ENCODE results near the gene NOSIP.

Gene NOSIP

DNA sequence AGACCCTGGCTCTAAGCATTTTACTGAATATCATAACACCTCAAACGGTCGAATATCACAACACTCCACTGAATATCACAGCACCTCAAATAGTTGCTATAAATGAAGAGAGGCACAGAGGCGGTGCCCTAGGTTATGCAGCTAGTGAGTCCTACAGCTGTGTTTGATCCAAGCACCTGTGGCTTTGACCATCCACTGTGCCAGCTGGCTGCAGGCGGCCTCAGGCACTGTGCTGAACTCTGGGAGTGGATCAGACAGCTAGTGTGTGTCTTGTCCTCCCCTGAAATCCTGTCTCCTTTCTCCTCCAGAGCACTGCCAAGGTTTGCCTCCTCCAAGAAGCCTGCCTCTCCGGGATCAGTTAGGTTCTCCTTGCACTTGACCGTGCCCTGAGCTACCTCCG lies 7.3 kb downstream of the NOSIP start:
- no peak for DNase-seq (ENCODE audit: low read depth, low spot score)

DNA sequence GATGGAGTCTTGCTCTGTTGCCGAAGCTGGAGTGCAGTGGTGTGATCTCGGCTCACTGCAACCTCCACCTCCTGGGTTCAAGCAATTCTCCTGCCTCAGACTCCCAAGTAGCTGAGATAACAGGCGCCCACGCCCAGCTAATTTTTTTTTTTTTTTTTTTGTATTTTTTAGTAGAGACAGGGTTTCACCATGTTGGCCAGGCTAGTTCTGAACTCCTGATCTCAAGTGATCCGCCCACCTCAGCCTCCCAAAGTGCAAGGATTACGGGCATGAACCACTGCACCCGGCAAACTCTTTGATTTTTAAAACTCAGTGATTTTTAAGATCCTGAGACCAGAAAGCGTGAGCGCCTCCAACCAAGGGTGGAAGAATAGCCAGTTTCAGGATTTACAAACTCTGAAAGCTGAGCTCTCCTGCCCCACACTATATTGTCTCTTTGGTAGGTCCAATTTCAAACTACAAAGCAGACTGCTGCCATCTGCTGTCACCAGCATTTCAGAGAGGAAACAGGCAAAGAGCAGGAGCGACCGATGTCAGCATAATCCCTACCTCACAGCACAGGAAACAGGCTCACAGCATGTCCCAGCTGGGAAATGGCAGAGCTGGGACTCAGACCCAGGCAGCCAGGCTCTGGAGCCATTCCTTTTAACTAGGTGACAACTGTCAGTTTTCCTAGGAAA lies 9.2 kb downstream of the NOSIP start:
- DNase-seq (ENCODE audit: low read depth, low spot score): no peak

DNA sequence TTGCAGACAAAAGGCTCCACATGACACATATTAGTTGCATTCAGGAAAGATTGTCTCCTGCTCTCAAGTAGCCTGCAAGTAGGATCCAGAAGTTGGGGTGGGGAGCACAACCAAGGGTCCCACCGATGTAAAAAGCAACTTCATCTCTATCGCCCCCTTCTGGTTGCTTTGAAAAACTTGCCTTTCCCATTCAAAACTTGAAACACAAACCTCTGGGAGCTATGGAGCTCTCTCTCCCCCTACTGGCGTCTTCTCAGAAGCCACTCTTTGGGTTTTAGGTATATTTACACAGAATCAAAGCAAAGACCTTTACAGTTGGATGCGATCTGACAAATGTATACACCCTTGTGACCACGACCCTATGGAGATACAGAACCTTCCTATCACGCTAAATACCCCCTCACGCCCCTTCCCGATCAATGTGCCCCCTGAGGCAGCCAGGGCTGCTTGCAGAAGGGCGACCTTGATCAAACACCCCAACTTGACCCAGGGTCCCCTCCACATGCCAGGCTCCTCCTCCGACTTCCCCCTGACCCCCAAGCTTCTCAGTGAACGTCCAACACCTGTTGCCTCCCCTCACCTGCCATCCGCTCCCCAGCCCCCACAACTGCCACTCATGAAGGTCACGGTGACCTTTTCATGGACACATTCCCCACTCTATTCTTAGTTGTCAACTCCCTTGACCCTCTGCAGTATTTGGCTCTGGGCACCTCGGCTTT lies 10.1 kb downstream of the NOSIP start:
- no peak for DNase-seq (ENCODE audit: low read depth, low spot score)

DNA sequence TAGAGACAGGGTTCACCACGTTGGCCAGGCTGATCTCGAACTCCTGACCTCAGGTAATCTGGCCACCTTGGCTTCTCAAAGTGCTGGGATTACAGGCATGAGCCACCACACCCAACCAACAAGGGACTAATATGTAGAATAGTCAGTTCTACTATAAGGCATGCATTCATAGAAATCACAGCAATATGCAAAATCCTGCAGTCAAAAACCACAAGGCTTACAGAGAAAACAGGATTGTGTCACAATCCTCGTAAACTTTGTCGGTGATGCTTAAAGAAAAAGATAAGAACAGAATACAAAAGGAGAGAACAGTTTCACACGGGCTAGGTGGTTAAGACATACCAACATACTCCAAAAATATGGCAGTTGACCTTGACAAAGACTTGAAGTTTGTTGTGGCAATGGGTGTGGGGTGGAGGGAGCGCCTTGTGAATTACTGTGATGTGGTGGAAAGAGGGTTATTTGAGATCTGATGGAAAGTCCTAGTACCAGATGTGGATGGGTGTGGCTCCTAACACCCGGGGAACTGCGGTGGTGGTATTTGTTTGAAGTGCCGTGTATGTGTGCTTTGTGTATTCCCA lies 12.4 kb downstream of the NOSIP start:
- DNase-seq (ENCODE audit: low read depth, low spot score): no peak

DNA sequence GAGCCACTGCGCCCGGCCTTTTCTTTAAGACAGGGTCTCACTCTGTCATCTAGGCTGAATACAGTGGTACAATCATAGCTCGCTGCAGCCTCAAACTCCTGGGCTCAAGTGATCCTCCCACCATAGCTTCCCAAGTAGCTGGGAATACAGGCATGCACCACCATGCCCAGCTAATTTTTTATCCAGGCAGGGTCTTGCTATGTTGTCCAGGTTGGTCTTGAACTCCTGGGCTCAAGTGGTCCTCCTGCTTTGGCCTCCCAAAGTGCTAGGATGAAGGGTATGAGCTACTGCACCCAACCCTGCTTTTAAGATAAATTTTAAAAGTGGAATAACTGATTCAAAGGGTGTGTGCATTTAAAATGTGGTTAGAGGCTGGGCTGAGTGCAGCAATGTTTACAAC lies 14.1 kb downstream of the NOSIP start:
- DNase-seq (ENCODE audit: low read depth, low spot score): no peak

DNA sequence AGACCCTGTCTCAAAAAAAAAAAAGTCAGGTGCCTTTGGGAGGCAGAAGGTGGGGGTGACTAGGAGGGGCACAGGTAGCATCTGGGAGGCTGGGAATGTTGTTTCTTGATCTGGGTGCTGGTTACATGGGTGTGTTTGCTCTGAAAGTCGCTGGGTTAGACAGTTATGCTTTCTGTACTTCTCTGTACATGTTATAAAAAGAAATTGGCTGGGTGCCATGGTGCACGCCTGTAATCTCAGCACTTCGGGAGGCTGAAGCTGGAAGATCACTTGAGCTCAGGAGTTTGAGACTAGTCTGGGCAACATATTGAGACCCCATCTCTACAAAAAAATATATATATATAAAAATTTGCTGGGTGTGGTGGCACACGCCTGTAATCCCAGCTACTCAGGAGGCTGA lies 15.1 kb downstream of the NOSIP start:
- DNase-seq (ENCODE audit: low read depth, low spot score): no peak

DNA sequence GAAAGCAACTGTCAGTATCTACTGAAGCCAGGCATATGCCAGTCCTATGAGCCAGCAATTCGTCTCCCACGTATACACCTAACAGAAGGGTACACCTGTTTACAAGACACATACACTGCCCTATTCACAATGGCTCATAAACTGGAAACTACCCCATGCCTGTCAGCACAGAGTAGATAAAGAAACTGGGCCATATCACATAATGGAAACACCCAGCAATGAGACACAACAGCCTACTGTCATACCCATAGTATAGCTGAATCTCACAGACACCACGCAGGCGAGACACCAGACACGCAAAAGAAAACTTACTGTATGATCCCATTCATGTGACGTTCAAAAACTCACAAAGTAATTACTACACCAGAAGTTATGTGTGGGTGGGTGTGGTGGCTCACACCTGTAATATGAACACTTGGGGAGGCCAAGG lies 15.7 kb downstream of the NOSIP start:
- no peak for DNase-seq (ENCODE audit: low read depth, low spot score)

DNA sequence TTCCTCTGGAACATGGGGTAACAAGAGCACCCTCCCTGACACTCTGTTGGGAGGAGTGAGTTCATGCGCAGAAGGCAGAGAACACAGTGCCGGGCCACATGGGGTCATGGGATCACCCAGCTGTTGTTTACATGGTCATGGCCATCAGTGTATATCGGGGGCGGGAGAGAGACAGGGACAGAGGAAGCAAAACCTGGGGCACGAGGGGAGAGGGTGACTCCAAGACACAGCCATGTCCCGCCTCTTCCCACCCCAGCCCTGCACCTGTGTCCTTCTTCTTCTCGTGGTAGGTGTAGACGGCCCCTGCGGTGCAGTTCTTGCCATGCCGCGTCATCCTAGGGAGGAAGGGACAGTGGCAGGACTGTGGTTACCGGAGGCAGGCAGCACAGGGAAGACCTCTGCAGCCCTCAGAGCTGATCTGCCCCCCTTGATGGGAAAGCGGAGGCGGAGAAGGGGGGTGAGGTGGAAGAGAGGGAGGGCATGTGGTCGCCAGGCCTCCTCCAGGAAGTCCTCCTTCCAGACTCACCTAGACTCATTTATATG lies 19.9 kb downstream of the NOSIP start:
- DNase-seq (ENCODE audit: low read depth, low spot score): no peak

DNA sequence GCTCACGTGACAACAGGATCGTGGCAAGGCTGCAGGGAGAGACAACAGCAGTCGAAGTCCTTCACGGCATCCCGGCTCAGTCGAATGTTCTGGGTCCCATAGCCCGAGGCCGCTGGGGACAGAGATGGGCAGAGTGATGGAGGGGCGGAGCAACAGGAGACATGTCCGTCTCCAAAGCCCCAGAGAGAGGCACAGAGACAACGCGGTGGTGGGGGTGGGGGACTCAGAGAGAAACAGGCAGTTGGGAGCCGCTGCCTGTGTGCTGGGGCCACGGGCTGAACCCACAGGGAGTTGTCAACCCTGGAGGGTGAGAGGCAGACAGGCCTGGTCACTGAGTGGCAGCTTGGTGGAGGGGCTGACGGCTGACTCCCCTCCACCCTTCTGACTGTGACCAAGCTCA lies 20.4 kb downstream of the NOSIP start:
- DNase-seq (ENCODE audit: low read depth, low spot score): no peak

DNA sequence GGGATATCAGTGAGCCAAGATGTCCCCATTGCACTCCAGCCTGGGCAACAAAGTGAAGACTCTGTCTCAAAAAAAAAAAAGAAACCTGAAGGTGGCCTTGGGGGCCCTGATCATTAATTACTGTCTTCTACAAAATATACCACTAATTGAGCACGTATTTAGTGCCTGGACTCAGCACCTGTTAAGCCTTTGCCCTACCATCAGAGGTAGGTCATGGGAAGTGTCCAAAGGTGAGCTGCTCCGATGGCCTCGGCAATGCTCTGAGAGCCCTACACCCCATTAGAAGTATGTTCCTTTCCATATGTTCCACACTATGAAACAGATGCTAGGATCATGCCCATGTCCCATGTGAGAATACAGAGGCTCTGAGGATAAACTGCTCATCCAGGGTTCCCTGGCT lies 20.9 kb downstream of the NOSIP start:
- DNase-seq (ENCODE audit: low read depth, low spot score): no peak

DNA sequence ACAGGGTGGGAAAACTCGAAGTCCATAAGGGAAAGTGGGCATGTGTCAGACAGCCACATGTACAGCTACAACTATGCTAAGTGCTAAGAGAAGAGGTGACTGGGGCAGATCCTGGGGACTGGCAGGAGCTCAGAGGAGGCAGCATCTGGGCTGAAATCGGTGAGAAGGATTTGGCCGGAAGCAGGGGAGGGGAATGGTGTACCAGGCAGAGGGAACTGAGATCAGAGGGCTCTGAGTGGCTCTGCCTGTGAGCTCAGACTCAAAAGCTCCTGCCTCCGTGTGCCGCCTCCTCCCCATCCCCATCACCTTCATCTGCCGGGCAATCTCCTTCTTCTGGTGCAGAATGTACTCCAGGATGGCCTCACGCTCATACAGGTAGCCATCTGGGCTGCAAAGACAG lies 21.8 kb downstream of the NOSIP start:
- no peak for DNase-seq (ENCODE audit: low read depth, low spot score)

DNA sequence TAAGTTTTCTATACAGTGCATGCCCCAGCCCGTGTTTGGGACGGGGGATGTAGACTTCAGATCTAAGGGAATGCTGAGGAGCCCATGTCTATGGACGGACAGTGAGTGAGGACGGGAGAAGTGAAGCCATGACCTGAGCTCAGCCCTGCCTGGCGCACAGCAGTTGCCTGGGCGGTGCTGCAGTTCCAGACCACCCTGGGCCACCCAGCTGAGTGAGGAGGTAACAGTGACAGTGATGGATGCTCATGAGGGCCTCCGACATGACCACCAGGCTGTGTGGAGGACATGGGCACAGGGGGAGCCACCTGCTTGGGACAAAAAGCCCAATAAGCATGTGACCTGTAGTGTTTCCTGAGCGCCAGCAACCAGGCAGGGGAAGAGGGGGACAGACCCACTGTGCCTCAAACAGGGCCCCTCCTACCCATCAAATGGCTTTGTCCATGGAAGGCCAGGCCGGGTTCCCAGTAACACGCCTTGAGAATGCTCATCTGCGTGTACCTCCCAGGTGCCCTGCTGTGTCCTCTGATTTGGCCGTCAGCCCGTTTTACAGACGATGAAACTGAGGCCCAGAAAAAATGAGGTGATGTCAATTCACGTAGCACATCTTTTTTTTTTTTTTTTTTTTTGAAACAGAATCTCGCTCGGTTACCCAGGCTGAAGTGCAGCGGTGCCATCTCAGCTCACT lies 22.6 kb downstream of the NOSIP start:
- no peak for DNase-seq (ENCODE audit: low read depth, low spot score)

DNA sequence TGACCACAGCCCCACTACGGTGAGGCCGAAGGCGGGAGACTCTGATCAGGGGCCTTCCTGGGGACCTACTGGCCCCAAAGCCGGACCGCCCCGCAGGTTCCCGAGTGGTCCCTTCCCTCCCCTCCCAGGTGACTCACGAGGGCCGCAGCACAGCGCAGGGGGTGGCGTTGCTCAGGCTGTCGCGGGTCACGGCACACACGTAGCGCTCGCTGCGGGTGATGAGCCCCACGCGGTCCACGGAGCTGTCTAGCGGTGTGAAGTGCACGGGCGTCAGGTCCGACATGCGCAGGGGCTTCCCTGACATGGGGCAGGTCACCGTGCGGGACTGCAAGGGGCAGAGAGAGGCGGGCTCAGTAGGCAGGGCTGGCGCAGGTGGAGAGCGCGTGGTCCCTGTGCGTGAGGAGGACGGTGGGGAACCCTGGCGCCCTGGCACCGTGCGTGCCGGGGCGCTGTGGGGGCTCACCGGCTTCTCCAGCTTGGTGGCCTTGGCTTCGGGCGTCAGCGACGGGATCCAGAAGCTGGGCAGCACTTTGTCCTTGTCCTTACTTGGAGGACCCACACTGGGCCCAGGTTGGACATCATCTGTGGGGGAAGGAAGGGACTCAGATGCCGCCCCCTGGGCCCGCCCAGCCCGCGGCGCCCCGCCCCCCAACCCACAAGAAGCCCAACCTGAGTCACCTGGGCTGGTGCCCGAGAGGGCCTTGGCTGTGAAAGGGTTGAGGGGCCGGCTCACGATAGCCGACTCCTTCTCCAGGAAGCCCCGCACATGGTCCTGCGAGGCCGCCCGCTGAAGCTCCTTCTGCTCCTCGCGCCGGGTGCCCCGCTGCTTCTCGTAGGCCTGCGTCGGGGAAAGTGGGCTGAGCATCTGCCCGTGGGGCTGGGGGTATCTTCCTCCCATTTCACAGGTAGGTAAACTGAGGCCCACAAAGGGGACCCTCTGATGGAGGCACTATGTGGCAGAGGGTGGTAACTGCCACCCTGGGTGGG lies 23.7 kb downstream of the NOSIP start:
- peak; percentile 57 for DNase-seq (ENCODE audit: low read depth, low spot score)

DNA sequence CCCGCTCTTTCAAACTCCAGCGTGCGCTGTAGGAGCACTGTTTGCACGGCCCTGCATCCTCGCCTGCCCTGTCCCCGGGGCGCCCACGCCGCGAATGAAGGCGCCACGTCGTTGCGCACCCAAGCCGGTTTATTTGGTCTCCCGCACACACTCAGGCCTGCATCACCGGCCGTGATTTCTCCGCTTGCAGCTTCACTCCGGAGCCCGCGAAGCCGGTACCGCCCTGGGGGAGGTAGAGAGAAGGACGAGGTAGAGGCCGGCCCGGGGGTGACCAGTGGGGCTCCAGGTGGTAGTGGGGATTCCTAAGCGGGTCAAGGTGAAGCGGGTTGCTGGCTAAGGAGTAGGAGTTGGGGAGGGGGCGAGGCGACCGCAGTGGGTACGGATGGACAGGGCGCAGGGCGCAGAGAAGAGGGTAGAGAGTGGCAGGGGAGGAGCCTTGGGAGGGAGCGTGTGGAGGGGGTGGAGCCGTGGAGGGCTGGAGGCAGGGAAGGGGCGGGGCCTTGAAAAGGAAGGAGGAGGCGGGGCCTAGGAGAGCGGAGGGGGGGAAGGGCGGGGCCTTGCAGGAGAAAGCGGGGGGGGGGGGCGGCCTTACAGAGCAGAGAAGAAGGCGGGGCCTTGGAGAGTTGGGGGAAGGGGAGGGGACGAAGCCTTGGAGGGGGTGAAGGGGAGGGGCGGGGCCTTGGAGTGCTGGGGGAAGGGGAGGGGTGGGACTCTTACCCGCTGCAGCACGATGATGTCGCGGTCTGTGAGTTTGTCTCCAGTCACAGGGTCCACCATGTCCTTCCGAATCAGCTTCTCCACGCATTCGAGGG lies 24.6 kb downstream of the NOSIP start:
- DNase-seq (ENCODE audit: low read depth, low spot score): no peak

DNA sequence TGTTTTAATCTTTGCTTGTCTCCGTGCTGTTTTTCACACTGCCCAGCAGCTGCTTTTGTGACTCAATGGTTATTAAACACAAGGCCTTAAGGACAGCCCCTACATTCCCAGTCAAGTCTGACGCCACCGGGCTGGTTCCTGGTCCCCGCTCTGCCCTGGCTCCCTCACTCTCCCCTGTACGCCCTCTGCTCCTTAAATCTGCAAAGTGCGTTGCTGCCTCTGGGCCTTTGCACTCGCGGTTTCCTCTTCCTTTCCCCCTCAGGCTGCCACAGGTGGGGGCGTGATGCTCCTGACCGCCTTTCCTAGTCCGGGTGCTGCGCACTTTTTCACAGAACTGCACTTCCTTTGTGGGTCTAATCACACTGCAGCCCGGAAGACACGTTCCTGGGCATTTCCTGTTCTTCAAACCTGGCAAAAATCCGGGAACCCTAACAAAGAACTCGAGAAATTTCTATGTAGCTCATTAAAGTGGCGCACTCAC lies 25.6 kb downstream of the NOSIP start:
- no peak for DNase-seq (ENCODE audit: low read depth, low spot score)

DNA sequence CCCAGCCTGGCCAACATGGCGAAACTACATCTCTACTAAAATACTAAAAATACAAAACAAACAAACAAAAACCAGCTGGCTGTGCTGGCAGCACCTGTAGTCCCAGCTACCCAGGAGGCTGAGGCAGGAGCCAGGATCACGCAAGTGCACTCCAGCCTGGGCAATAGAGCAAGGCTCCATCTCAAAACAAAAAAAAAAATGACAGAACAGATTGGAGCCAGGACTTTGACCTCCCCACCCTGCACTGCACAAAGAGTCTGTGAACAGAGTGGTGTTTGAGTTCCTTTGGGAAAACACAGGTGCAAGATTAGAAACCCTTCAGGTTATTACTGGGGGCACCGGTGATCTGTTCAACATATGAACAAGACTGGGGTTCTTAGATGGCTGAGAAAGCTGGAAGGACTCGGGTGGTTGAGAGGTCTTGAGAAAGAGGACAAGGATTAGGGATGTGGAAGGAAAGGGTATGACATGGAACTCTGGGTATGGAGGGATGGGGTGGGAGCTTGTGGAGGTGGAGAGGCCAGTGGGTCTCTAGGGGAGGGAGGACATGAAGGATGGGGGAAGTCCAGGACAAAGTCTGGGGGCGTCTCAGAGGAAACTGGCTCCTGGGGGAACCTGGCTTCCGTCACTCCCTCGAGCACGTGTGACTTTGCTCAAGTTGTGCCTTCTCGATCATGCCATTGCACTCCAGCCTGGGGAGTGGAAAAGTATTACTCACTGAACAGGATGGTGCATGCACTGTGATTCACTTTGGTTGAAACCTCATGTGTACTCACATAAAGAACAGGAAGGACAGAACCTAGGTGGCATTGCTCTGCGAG lies 26.7 kb downstream of the NOSIP start:
- no peak for DNase-seq (ENCODE audit: low read depth, low spot score)

DNA sequence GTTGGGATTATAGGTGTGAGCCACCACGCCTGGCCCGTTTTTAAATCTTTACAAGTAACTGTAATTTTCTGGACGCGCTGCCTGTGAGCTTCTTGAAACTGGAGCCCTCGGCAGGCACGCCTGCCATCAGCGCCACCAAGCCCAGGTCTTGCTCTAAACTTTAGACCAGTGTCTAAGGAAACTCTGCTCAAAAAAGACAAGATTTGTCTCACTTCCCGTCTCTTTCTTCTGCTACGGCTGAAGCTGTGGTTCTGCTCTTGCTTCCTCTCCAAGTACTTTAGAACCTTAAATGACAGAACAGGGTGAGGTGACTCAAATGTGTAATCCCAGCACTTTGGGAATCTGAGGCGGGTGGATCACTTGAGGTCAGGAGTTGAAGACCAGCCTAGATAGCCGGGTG lies 27.6 kb downstream of the NOSIP start:
- no peak for DNase-seq (ENCODE audit: low read depth, low spot score)

DNA sequence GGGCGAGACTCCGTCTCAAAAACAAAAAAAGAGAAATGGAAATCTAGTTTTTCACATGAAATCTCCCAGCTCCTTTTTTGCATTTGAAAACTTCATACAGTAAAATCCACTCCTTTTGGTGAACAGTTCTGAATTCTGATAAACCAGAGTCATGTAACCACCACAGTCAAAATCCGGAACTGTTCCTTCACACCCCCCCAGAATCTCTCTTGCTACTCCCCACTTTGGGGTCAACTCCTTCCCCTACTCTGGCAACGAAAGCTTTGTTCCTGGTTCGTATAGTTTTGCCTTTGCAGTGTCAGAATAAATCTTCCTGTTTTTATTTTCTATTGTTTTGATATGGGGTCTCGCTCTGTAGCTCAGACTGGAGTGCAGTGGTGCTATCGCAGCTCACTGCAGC lies 28.8 kb downstream of the NOSIP start:
- no peak for DNase-seq (ENCODE audit: low read depth, low spot score)

DNA sequence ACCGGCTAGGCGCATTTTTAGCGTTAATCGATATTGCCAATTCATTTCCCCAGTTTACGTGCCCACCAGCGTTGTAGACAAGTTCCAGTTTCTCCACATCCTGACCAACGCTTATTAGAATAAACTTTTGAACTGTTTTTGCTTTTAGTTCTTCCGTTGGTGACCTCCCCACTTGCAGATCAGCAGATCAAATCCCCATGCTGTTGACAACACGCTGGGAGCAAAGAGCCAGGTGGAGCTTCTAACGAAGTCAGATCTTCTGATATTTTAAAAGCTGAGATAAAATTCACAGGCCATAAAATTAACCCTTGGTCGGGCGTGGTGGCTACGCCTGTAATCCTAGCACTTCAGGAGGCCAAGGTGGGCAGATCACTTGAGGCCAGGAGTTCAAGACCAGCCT lies 31.3 kb downstream of the NOSIP start:
- no peak for DNase-seq (ENCODE audit: low read depth, low spot score)
